Activated CD4-positive, alpha-beta T cell treated with anti-CD3 and anti-CD28 coated beads for 36 hours (primary cell): ENCODE data around the gene KCNG2. TPM values are rescaled to one million over a fixed set of nuclear protein-coding genes. Genes with fewer than 3 reads are reported as not detected.

Experiments used
- ATAC-seq: fragments of 200-7000 bp; cut with Tn5 transposase; one replicate; pipeline ENCODE4 v1.10.0; 2021; ENCODE audit warnings: mild to moderate bottlenecking, moderate library complexity
- CTCF ChIA-PET: fragments of 350-600 bp; sonication (Branson Sonifier 250); formaldehyde crosslinking; loops from one replicate; lab custom pipeline; 2021; ENCODE audit warnings: antibody characterized with exemption; lab: Charles Lee
- POLR2A ChIA-PET: fragments of 350-600 bp; sonication (Branson Sonifier 250); formaldehyde crosslinking; loops from one replicate; lab custom pipeline; 2021; ENCODE audit warnings: antibody characterized with exemption, inconsistent platforms; lab: Charles Lee
- DNase-seq: peaks from one replicate; pipeline ENCODE4 v3.0.0-alpha.2; 2020
- H3K27ac Mint-ChIP-seq: one replicate; pipeline ENCODE4 v1.8.0; 2021; ENCODE audit warnings: mixed read lengths
- H3K27me3 Mint-ChIP-seq: one replicate; pipeline ENCODE4 v1.8.0; 2021; ENCODE audit warnings: mixed read lengths
- H3K36me3 Mint-ChIP-seq: one replicate; pipeline ENCODE4 v1.8.0; 2021; ENCODE audit warnings: low read depth, mixed read lengths
- H3K4me1 Mint-ChIP-seq: one replicate; pipeline ENCODE4 v1.8.0; 2021; ENCODE audit warnings: mixed read lengths
- H3K4me3 Mint-ChIP-seq: one replicate; pipeline ENCODE4 v1.8.0; 2021; ENCODE audit warnings: mild to moderate bottlenecking, moderate library complexity, mixed read lengths
- H3K9me3 Mint-ChIP-seq: one replicate; pipeline ENCODE4 v1.8.0; 2021; ENCODE audit warnings: low read depth, mixed read lengths
- intact Hi-C, 2 experiments: fragments of 100-400 bp; cut with DNase I in 1 of 2; cut with micrococcal nuclease in 1 of 2; formaldehyde crosslinking; loops; one replicate each; pipeline versions ENCODE4 v1.14.2 to v1.15.1; 2022 to 2024; cut with DNase I, micrococcal nuclease
- total RNA-seq, 2 experiments: library from RNA; stranded (reverse); gene quantifications; one replicate each; pipeline ENCODE4 v1.2.3, GENCODE V29; 2021

KCNG2 gene
- total RNA-seq, 2 experiments from 2014 or later, result not detected

DNA sequence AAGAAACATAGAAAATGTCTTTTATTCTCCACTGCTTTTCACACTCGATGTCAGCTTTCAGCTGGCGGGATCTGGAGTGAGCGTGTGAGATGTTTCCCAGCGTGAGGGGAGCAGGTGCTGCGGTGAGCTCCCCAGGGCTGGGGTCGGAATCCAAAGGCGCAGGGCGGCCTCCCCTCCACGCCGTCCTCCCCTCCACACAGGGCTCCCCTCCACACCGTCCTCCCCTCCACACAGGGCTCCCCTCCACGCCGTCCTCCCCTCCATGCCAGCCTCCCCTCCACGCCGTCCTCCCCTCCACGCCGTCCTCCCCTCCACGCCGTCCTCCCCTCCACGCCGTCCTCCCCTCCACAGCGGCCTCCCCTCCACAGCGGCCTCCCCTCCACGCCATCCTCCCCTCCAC lies 26.9 kb upstream of the KCNG2 start:
- Mint-ChIP-seq H3K27me3 (peaks cover 15% of the 10 kb centered on the region), H3K4me3 (no peak overlapping the region), H3K36me3 (peaks cover 2% of the 10 kb centered on the region), H3K4me1 (no peaks in the 10 kb centered on the region), H3K9me3 (peaks cover 2% of the 10 kb centered on the region), H3K27ac (no peak overlapping the region)
- intact Hi-C loops, result no loop called here
- ATAC-seq (no peak), DNase-seq (no peak)
- ChIA-PET CTCF (no interaction called here), POLR2A (no interaction called here)

- DNase-seq (no peak), ATAC-seq (no peak)
- H3K4me1 Mint-ChIP-seq, result no peaks in the 10 kb centered on the region
- no peak overlapping the region for H3K4me3 Mint-ChIP-seq
- no peak overlapping the region for H3K27ac Mint-ChIP-seq
- ChIA-PET POLR2A (no interaction called here), CTCF (no interaction called here)
- peaks cover 2% of the 10 kb centered on the region for H3K36me3 Mint-ChIP-seq
- peaks cover 11% of the 10 kb centered on the region for H3K27me3 Mint-ChIP-seq
- H3K9me3 Mint-ChIP-seq, result peaks cover 2% of the 10 kb centered on the region
- intact Hi-C loops, result no loop called here
Observed at GRCh38 chr18:79771446-79772107, 26.2 kb upstream of the KCNG2 start.

DNA sequence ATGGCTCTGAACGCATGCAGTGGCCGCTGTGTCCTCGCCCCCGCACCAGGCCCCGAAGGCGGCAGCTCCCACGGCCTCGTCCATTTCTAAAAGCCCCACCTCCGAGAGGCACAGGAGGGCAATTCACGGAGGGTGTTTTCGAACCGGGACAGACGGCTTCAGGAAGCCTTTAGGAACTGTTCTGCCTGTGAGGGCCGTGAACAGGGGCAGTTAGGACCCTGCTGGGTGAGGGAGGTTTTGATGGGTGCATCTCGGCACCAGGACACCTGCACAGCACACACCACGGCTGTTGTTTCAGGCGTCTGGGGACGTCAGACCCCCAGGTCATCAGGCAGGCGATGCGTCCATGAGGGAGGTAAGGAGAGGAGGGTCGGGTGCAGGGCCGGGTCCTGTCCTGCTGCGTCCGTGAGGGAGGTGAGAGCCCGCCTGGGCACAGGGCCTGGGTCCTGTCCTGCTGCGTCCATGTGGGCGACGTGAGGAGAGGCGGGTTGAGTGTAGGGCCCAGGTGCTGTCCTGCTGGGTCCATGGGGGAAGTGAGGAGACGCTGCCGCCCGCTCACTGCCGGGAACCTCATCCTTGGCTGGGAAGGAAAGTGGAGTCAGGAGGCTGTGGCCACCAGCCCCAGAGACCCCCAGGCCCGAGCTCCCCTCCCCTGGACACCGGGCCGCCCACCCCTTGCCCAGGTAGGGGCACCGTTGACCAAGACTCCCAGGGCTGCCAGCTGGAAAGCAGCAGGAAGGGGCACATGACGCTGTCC lies 25.5 kb upstream of the KCNG2 start:
- H3K4me3 Mint-ChIP-seq, result no peak overlapping the region
- no peaks in the 10 kb centered on the region for H3K4me1 Mint-ChIP-seq
- ATAC-seq (no peak), DNase-seq (no peak)
- peaks cover 2% of the 10 kb centered on the region for H3K9me3 Mint-ChIP-seq
- H3K36me3 Mint-ChIP-seq, result peaks cover 2% of the 10 kb centered on the region
- H3K27me3 Mint-ChIP-seq, result peaks cover 10% of the 10 kb centered on the region
- CTCF ChIA-PET, result no interaction called here
- intact Hi-C loops, result no loop called here
- no peak overlapping the region for H3K27ac Mint-ChIP-seq
- POLR2A ChIA-PET, result no interaction called here

DNA sequence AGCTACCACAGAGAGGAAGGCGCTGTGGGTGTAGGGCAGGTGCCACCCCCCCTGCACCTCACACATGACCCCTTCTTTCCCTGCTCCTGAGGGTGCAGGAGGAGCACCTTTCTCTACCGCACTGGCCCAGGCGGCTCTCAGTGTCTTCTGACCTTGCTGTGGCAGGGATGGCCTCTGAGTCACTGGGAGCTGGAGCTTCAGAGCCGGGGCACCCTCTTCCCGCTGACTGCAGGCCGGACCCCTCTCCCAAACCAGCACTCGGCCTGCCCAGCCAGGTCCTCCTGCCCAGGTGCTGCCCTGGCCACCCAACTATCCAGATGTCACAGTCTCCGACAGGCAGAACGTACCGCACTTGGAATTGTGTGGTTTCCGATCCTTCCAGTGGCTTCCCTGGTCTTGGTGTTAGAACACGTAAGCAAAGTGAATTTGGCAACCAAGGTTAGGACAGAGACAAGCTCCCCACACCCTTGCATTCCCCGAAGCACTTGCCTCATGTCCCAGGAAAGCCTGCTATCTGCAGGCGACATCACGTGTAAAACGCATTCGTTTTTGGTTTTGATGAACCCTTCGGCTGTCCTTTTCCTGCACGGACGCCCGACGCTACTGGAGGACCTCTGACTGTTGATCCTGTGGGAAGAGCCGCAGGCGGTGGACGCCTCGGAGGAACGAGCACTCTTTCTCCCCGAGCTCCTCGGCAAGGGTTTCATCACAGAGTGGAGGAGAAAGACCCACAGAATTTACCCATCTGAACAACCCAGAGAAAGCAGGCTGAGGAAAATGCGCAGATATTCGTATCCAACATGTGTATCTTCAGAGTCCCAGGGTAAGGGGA lies 24.7 kb upstream of the KCNG2 start:
- Mint-ChIP-seq H3K4me3 (no peak overlapping the region), H3K36me3 (no peaks in the 10 kb centered on the region)
- intact Hi-C loops, result no loop called here

GRCh38 chr18:79774111-79774510 lies 23.6 kb upstream of the KCNG2 start:
- Mint-ChIP-seq H3K27ac (no peak overlapping the region), H3K36me3 (no peaks in the 10 kb centered on the region), H3K4me3 (no peak overlapping the region), H3K9me3 (no peaks in the 10 kb centered on the region), H3K27me3 (peaks cover 10% of the 10 kb centered on the region), H3K4me1 (no peaks in the 10 kb centered on the region)
- DNase-seq, result no peak
- no peak for ATAC-seq
- ChIA-PET CTCF (no interaction called here), POLR2A (no interaction called here)
- intact Hi-C loops, result no loop called here

More for the DNA sequence above, 24.7 kb upstream of the KCNG2 start:
- POLR2A ChIA-PET, result no interaction called here
- no peaks in the 10 kb centered on the region for H3K9me3 Mint-ChIP-seq
- CTCF ChIA-PET, result no interaction called here
- H3K27me3 Mint-ChIP-seq, result peaks cover 11% of the 10 kb centered on the region
- H3K27ac Mint-ChIP-seq, result no peak overlapping the region
- H3K4me1 Mint-ChIP-seq, result no peaks in the 10 kb centered on the region
- ATAC-seq (no peak), DNase-seq (no peak)

DNA sequence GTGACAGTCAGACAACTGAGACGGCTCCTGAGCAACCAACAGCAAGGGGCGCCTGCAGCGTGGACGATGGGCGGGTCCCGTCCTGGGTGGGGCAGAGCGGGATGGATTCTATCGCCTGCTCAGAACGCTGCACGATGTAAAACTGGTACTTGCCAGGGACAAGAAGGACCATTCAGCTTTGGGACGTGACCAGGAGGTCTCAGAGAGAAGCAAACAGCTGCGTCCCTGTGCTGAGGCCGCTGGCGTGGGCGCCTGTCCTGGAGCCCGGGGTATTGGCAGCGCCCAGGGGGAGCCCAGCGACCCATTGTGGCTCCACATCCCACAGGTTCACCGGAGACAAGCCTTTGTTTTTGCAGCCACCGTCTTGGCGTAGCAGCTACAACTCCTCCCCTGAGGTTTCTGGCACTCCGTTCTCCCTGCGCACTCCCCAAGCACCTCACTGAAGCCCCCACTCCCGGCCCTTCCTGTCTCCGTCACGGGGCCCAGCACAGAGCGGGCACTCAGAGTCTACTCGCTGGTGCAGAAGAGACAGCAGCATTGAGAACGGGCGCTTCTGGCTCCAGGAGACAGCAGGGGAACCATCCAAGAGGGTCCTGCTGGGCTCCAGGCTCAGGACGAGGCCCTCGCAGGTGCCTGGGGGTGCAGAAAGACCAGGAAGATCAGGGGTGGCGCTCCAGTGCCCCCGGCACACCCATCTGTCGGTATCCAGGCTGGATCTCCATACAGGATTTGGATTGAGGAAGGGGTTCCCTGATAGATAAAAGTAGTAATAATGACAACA lies 22.1 kb upstream of the KCNG2 start:
- ChIA-PET CTCF (no interaction called here), POLR2A (no interaction called here)
- ATAC-seq (no peak), DNase-seq (no peak)
- no peak overlapping the region for H3K4me3 Mint-ChIP-seq
- H3K36me3 Mint-ChIP-seq, result no peaks in the 10 kb centered on the region
- peaks cover 8% of the 10 kb centered on the region for H3K27me3 Mint-ChIP-seq
- H3K9me3 Mint-ChIP-seq, result no peaks in the 10 kb centered on the region
- H3K4me1 Mint-ChIP-seq, result no peaks in the 10 kb centered on the region
- no peak overlapping the region for H3K27ac Mint-ChIP-seq
- intact Hi-C loops, result no loop called here

DNA sequence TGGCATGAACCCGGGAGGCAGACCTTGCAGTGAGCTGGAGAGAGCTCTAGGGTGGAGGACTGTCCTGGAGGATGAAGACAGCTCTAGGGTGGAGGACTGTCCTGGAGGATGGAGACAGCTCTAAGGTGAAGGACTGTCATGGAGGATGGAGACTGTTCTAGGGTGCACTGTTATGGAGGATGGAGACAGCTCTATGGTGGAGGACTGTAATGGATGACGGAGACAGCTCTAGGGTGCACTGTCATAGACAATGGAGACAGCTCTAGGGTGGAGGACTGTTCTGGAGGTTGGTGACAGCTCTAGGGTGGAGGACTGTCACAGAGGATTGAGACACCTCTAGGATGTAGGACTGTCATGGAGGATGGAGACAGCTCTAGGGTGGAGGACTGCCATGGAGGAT lies 21.1 kb upstream of the KCNG2 start:
- no peak for DNase-seq
- Mint-ChIP-seq H3K27me3 (peaks cover 8% of the 10 kb centered on the region), H3K9me3 (no peaks in the 10 kb centered on the region), H3K4me1 (no peaks in the 10 kb centered on the region), H3K27ac (no peak overlapping the region), H3K4me3 (no peak overlapping the region), H3K36me3 (no peaks in the 10 kb centered on the region)
- ChIA-PET POLR2A (no interaction called here), CTCF (no interaction called here)
- no peak for ATAC-seq
- intact Hi-C loops, result no loop called here

- Mint-ChIP-seq H3K4me3 (no peak overlapping the region), H3K27ac (no peak overlapping the region), H3K36me3 (no peaks in the 10 kb centered on the region), H3K27me3 (peaks cover 8% of the 10 kb centered on the region), H3K4me1 (no peaks in the 10 kb centered on the region), H3K9me3 (no peaks in the 10 kb centered on the region)
- intact Hi-C loops, result no loop called here
- POLR2A ChIA-PET, result no interaction called here
- ATAC-seq (no peak), DNase-seq (no peak)
- CTCF ChIA-PET, result no interaction called here
Observed at GRCh38 chr18:79778291-79778791, 19.4 kb upstream of the KCNG2 start.

DNA sequence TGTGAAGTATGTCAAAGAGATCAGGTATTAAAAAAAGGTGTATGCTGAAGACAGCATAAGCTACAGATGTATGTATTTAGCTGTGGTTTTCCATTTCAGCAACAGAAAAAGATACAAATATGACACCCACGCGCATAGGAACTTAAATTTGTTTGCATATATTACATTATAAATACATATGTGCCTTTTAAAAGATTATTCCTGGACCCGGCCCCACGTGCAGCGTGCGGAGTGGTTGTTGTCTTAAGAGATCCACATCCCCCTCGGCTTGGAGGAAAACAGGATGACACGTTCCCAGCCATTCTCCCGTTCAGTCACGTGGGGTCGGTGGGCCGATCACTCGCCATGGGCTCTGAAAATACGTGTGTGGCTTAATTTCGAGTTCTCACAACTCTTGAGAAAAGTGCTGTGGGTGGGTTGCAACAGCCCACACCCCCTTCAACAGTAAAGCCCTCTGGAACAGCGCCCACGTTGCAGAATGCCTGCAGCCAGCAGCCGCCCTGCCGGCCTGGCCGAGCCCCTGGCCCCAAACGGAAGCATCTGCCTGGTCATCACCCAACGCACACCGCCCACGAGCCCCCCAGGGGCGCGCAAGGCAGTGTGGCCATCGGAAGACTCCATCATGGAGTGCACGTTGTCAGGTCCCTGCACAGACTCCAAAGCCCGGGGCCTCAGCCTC lies 18.6 kb upstream of the KCNG2 start:
- no peaks in the 10 kb centered on the region for H3K9me3 Mint-ChIP-seq
- POLR2A ChIA-PET, result no interaction called here

DNA sequence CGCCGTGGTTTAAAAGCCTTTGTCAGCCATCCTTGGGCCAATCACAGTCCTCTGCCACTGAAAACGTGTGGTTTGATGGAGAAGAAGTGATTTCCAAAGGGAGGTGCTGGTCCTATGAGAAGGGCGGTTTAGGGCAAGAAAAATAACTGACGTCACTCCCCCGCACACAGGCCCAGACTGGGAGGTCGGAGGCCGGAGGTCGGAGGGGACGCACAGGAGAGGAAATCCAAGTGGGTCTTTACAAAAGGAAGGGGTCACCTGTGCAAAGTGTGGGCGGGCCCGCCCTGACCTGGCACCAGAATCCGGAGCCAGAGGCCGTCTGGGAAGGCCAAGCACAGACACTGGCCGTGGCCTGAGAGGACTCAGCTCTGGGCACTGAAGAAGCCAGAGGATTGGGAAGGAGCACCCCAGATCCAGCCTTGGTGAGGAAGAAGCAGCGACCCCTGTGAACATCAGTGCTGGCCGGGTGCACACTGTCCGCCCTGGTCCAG lies 18.0 kb upstream of the KCNG2 start:
- DNase-seq, result no peak
- Mint-ChIP-seq H3K4me1 (no peaks in the 10 kb centered on the region), H3K36me3 (no peaks in the 10 kb centered on the region), H3K4me3 (no peak overlapping the region), H3K27me3 (peaks cover 16% of the 10 kb centered on the region), H3K9me3 (no peaks in the 10 kb centered on the region), H3K27ac (no peak overlapping the region)
- POLR2A ChIA-PET, result no interaction called here
- ATAC-seq, result no peak
- CTCF ChIA-PET, result no interaction called here
- intact Hi-C loops, result no loop called here

More for the DNA sequence above, 18.6 kb upstream of the KCNG2 start:
- ATAC-seq (no peak), DNase-seq (no peak)
- CTCF ChIA-PET, result no interaction called here
- Mint-ChIP-seq H3K27ac (no peak overlapping the region), H3K4me1 (no peaks in the 10 kb centered on the region), H3K27me3 (peaks cover 13% of the 10 kb centered on the region), H3K36me3 (no peaks in the 10 kb centered on the region), H3K4me3 (no peak overlapping the region)
- intact Hi-C loops, result no loop called here
